ENCODE results near the gene EZH2. TPM values are rescaled to one million over a fixed set of nuclear protein-coding genes. Genes with fewer than 3 reads are reported as not detected.
A peak's percentile ranks its signal among the peaks of the same experiment; 100 is the strongest.

The EZH2 gene
- total RNA-seq, 1 donor from 2014 or later: 0.99 TPM

- Histone ChIP-seq H3K36me3 (no peaks in the 10 kb centered on the region), H3K4me3 (no peak overlapping the region), H3K27me3 (ENCODE audit: low read depth) (no peaks in the 10 kb centered on the region), H3K9me3 (replicated peaks) (no peaks in the 10 kb centered on the region), H3K27ac (replicated peaks) (no peak overlapping the region), H3K4me1 (no peaks in the 10 kb centered on the region)
- no peak for TF ChIP-seq CTCF (IDR thresholded peaks at IDR 0.05; ENCODE audit: borderline replicate concordance)
- intact Hi-C loops (cut with micrococcal nuclease): no loop called here
- DNase-seq: no peak
These were observed 41.7 kb upstream of the EZH2 start for GRCh38 chr7:148925836-148926235.

- no peaks in the 10 kb centered on the region for H3K4me1 ChIP-seq
- H3K36me3 ChIP-seq: no peaks in the 10 kb centered on the region
- DNase-seq: no peak
- intact Hi-C loops (cut with micrococcal nuclease): no loop called here
- no peaks in the 10 kb centered on the region for H3K9me3 ChIP-seq (replicated peaks)
- no peak for TF ChIP-seq CTCF (IDR thresholded peaks at IDR 0.05; ENCODE audit: borderline replicate concordance)
- H3K27me3 ChIP-seq (ENCODE audit: low read depth): no peaks in the 10 kb centered on the region
- H3K27ac ChIP-seq (replicated peaks): no peak overlapping the region
- H3K4me3 ChIP-seq: no peak overlapping the region
These were observed 39.9 kb upstream of the EZH2 start for GRCh38 chr7:148924011-148924410.

GRCh38 chr7:148921806-148922205, 37.7 kb upstream of the EZH2 start:
- intact Hi-C loops (cut with micrococcal nuclease): no loop called here
- Histone ChIP-seq H3K36me3 (no peaks in the 10 kb centered on the region), H3K27ac (replicated peaks) (no peak overlapping the region), H3K4me3 (no peak overlapping the region), H3K4me1 (no peaks in the 10 kb centered on the region), H3K27me3 (ENCODE audit: low read depth) (no peaks in the 10 kb centered on the region), H3K9me3 (replicated peaks) (no peaks in the 10 kb centered on the region)
- no peak for TF ChIP-seq CTCF (IDR thresholded peaks at IDR 0.05; ENCODE audit: borderline replicate concordance)
- DNase-seq: peak; percentile 26

GRCh38 chr7:148921189-148921588, 37.1 kb upstream of the EZH2 start:
- Histone ChIP-seq H3K27me3 (ENCODE audit: low read depth) (no peaks in the 10 kb centered on the region), H3K27ac (replicated peaks) (no peak overlapping the region), H3K9me3 (replicated peaks) (no peaks in the 10 kb centered on the region), H3K4me1 (no peaks in the 10 kb centered on the region), H3K4me3 (no peak overlapping the region), H3K36me3 (no peaks in the 10 kb centered on the region)
- DNase-seq: no peak
- no peak for TF ChIP-seq CTCF (IDR thresholded peaks at IDR 0.05; ENCODE audit: borderline replicate concordance)
- intact Hi-C loops (cut with micrococcal nuclease): no loop called here

GRCh38 chr7:148919859-148920258, 35.8 kb upstream of the EZH2 start:
- H3K36me3 ChIP-seq: no peaks in the 10 kb centered on the region
- intact Hi-C loops (cut with micrococcal nuclease): no loop called here
- H3K9me3 ChIP-seq (replicated peaks): no peaks in the 10 kb centered on the region
- no peaks in the 10 kb centered on the region for H3K4me1 ChIP-seq
- no peak overlapping the region for H3K27ac ChIP-seq (replicated peaks)
- no peaks in the 10 kb centered on the region for H3K27me3 ChIP-seq (ENCODE audit: low read depth)
- TF ChIP-seq CTCF (IDR thresholded peaks at IDR 0.05; ENCODE audit: borderline replicate concordance): no peak
- H3K4me3 ChIP-seq: no peak overlapping the region
- no peak for DNase-seq
